ENCODE results near the gene SELENOV.
"Not testable (repeated sequence)": the region's sequence is repeated elsewhere in the genome, so short reads cannot be mapped to it uniquely, and the experiment has no call there.

The SELENOV gene

GRCh38 chr19:39475748-39476147 lies 39.2 kb upstream of the SELENOV start:
- no peaks in the 10 kb centered on the region for H3K27me3 ChIP-seq (ENCODE audit: insufficient read depth, low read depth, severe bottlenecking)
- DNase-seq, result no peak
- H3K4me3 ChIP-seq (ENCODE audit: low read depth, low read length), result no peak overlapping the region
- H3K36me3 ChIP-seq, result peaks cover 55% of the 10 kb centered on the region
- no peaks in the 10 kb centered on the region for H3K9me3 ChIP-seq (ENCODE audit: severe bottlenecking)
- TF ChIP-seq CTCF (IDR thresholded peaks at IDR 0.05; ENCODE audit: low read depth, low read length), result no peak
- H3K27ac ChIP-seq, result no peak overlapping the region

GRCh38 chr19:39479319-39479801 lies 35.6 kb upstream of the SELENOV start:
- not testable (repeated sequence) for H3K9me3 ChIP-seq (ENCODE audit: severe bottlenecking); H3K27me3 ChIP-seq (ENCODE audit: insufficient read depth, low read depth, severe bottlenecking); DNase-seq
- peak overlapping the region; percentile 92 for H3K27ac ChIP-seq
- H3K4me3 ChIP-seq (ENCODE audit: low read depth, low read length), result peak overlapping the region; percentile 100
- H3K36me3 ChIP-seq, result peaks cover 48% of the 10 kb centered on the region

- Histone ChIP-seq H3K36me3 (peaks cover 48% of the 10 kb centered on the region), H3K9me3 (ENCODE audit: severe bottlenecking) (no peaks in the 10 kb centered on the region), H3K27me3 (ENCODE audit: insufficient read depth, low read depth, severe bottlenecking) (no peaks in the 10 kb centered on the region), H3K27ac (peak overlapping the region; percentile 92), H3K4me3 (ENCODE audit: low read depth, low read length) (peak overlapping the region; percentile 100)
- no peak for DNase-seq
- TF ChIP-seq CTCF (IDR thresholded peaks at IDR 0.05; ENCODE audit: low read depth, low read length), result no peak
These were observed 35.0 kb upstream of the SELENOV start for GRCh38 chr19:39479916-39480315.

GRCh38 chr19:39480337-39481228 lies 34.4 kb upstream of the SELENOV start, which contains the start of gene TIMM50:
Gene TIMM50, plus strand, starts transcription at chr19:39480838. Its CDS starts 16 bp downstream, at chr19:39480854.
- H3K36me3 ChIP-seq, result peaks cover 52% of the 10 kb centered on the region
- H3K9me3 ChIP-seq (ENCODE audit: severe bottlenecking), result no peaks in the 10 kb centered on the region
- peak within 1 kb of the TSS; percentile 92 for H3K27ac ChIP-seq
- peak within 1 kb of the TSS; percentile 100 for H3K4me3 ChIP-seq (ENCODE audit: low read depth, low read length)
- peak; percentile 100 for DNase-seq
- H3K27me3 ChIP-seq (ENCODE audit: insufficient read depth, low read depth, severe bottlenecking), result no peaks in the 10 kb centered on the region
- TF ChIP-seq CTCF (IDR thresholded peaks at IDR 0.05; ENCODE audit: low read depth, low read length), result no peak

GRCh38 chr19:39481229-39481545 lies 33.8 kb upstream of the SELENOV start:
- DNase-seq, result no peak
- Histone ChIP-seq H3K36me3 (peaks cover 52% of the 10 kb centered on the region), H3K9me3 (ENCODE audit: severe bottlenecking) (no peaks in the 10 kb centered on the region), H3K27me3 (ENCODE audit: insufficient read depth, low read depth, severe bottlenecking) (no peaks in the 10 kb centered on the region), H3K27ac (peak overlapping the region; percentile 92), H3K4me3 (ENCODE audit: low read depth, low read length) (peak overlapping the region; percentile 100)
- TF ChIP-seq CTCF (IDR thresholded peaks at IDR 0.05; ENCODE audit: low read depth, low read length), result no peak

GRCh38 chr19:39481676-39482075 lies 33.3 kb upstream of the SELENOV start:
- Histone ChIP-seq H3K27ac (peak overlapping the region; percentile 92), H3K36me3 (peaks cover 55% of the 10 kb centered on the region), H3K4me3 (ENCODE audit: low read depth, low read length) (peak overlapping the region; percentile 100), H3K27me3 (ENCODE audit: insufficient read depth, low read depth, severe bottlenecking) (no peaks in the 10 kb centered on the region), H3K9me3 (ENCODE audit: severe bottlenecking) (no peaks in the 10 kb centered on the region)
- DNase-seq, result no peak
- no peak for TF ChIP-seq CTCF (IDR thresholded peaks at IDR 0.05; ENCODE audit: low read depth, low read length)

Data from WERI-Rb-1 (cell line).